ENCODE results near the gene PMEPA1.

The PMEPA1 gene

GRCh38 chr20:57672953-57673575, 36.8 kb downstream of the PMEPA1 start:
- peak; percentile 10 for DNase-seq

- peak; percentile 58 for DNase-seq
Measured at GRCh38 chr20:57672164-57672563, 37.7 kb downstream of the PMEPA1 start.

- DNase-seq, result peak; percentile 40
Measured at GRCh38 chr20:57671662-57672061, 38.2 kb downstream of the PMEPA1 start.

- DNase-seq, result no peak
Measured at GRCh38 chr20:57671072-57671391, 38.8 kb downstream of the PMEPA1 start.

GRCh38 chr20:57670288-57671071, 39.3 kb downstream of the PMEPA1 start:
- no peak for DNase-seq

GRCh38 chr20:57669632-57670031, 40.2 kb downstream of the PMEPA1 start:
- DNase-seq, result no peak

GRCh38 chr20:57667924-57668782, 41.7 kb downstream of the PMEPA1 start:
- no peak for DNase-seq

GRCh38 chr20:57667388-57667787, 42.4 kb downstream of the PMEPA1 start:
- no peak for DNase-seq

GRCh38 chr20:57666834-57667157, 43.0 kb downstream of the PMEPA1 start:
- DNase-seq, result no peak

- DNase-seq, result no peak
Measured at GRCh38 chr20:57666106-57666833, 43.5 kb downstream of the PMEPA1 start.

GRCh38 chr20:57665589-57665971, 44.2 kb downstream of the PMEPA1 start:
- no peak for DNase-seq

GRCh38 chr20:57664924-57665588, 44.8 kb downstream of the PMEPA1 start:
- DNase-seq, result no peak

GRCh38 chr20:57664476-57664875, 45.3 kb downstream of the PMEPA1 start:
- no peak for DNase-seq

GRCh38 chr20:57663681-57664451, 45.9 kb downstream of the PMEPA1 start:
- DNase-seq, result no peak

GRCh38 chr20:57663241-57663640, 46.6 kb downstream of the PMEPA1 start:
- DNase-seq, result no peak

- no peak for DNase-seq
Measured at GRCh38 chr20:57662456-57663240, 47.2 kb downstream of the PMEPA1 start.

GRCh38 chr20:57661746-57662455, 47.9 kb downstream of the PMEPA1 start:
- no peak for DNase-seq

GRCh38 chr20:57660922-57661745, 48.7 kb downstream of the PMEPA1 start:
- DNase-seq, result no peak

GRCh38 chr20:57660181-57660921, 49.5 kb downstream of the PMEPA1 start:
- DNase-seq, result no peak
